Nephron (organoid): ENCODE results near the gene UBE2H.
"Not testable (repeated sequence)": the region's sequence is repeated elsewhere in the genome, so short reads cannot be mapped to it uniquely, and the experiment has no call there.

Source experiments
- H3K27ac Mint-ChIP-seq, 3 experiments: 2 replicates each; pipeline ENCODE4 v1.8.0; 2020; ENCODE audit warnings: mixed read lengths in 3 of 3, mild to moderate bottlenecking in 2 of 3, moderate library complexity in 1 of 3
- H3K27me3 Mint-ChIP-seq: 2 replicates; pipeline ENCODE4 v1.8.0; 2021; ENCODE audit warnings: low read depth, mild to moderate bottlenecking, moderate library complexity, mixed read lengths
- H3K36me3 Mint-ChIP-seq: 2 replicates; pipeline ENCODE4 v1.8.0; 2020; ENCODE audit warnings: low read depth, mixed read lengths
- H3K4me1 Mint-ChIP-seq: 2 replicates; pipeline ENCODE4 v1.8.0; 2020; ENCODE audit warnings: mixed read lengths
- H3K4me3 Mint-ChIP-seq, 3 experiments: 2 replicates each; pipeline ENCODE4 v1.8.0; 2020; ENCODE audit warnings: mild to moderate bottlenecking in 3 of 3, mixed read lengths in 3 of 3, moderate library complexity in 2 of 3
- H3K9me3 Mint-ChIP-seq: 2 replicates; pipeline ENCODE4 v1.8.0; 2020; ENCODE audit warnings: mixed read lengths
- TF ChIP-seq, protein P1 (sequence below), 3 experiments: fragments of 200-600 bp; sonication (generic); IDR thresholded peaks; one replicate each; pipeline ENCODE4 v1.5.0; 2021; ENCODE audit warnings: antibody characterized with exemption in 3 of 3; ENCODE audit not compliant: unreplicated experiment in 3 of 3

The UBE2H gene

DNA sequence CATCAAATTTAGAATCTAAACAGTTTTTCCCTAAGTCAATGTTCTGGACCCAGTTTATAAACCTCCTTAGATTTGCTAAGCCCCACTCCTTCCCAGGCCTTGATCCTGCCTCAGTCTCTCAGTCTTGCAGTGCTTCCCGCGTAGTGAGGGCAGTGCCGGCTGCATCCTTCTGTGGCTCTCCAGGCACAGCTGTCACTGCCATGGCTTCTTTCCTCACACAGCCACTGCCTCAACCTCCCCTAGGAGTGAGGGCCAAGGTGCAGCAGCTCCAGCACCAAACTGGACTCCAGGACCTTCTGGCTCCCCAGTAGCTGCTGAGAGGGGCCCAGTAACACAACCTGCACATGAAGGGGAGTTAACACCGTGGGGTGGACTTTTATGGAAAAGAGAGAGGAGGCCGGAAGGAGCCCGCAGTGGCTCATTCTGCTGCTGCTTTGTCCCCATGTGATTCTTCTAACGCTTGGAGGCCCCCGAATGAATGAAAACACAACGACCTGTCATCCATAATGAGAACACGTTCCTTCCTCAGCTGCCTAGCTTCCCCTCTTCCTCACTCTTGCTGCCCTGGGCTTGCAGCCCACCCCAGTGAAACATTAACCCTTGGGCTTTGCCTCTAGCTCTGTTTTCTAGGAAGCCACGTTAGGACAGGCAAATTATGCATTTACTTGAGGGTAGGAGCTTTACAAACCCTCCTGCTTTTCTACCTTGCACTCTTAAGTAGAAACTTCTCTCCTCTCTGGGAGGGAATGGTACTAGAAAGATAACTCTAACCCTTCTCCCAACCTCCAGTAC, 16.0 kb upstream of the UBE2H start:
- H3K27me3 Mint-ChIP-seq: no peaks in the 10 kb centered on the region
- no peaks in the 10 kb centered on the region for H3K9me3 Mint-ChIP-seq

DNA sequence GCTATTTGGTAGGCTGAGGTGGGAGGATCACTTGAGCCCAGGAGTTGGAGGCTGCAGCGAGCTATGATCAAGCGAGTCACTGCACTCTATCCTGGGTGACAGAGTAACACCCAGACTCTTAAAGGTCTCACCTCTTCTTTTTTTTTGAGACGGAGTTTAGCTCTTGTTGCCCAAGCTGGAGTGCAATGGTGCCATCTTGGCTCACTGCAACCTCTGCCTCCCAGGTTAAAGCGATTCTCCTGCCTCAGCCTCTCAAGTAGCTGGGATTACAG, 7.4 kb upstream of the UBE2H start:
- peaks cover 21% of the 10 kb centered on the region for H3K4me1 Mint-ChIP-seq
- not testable (repeated sequence) for H3K9me3 Mint-ChIP-seq

More for the DNA sequence above, 16.0 kb upstream of the UBE2H start:
- Mint-ChIP-seq H3K27ac (peak overlapping the region; percentile 17 to 56 (median 30)), H3K4me1 (peaks cover 10% of the 10 kb centered on the region), H3K4me3 (no peak overlapping the region), H3K36me3 (no peaks in the 10 kb centered on the region)
- TF ChIP-seq, protein P1, sequence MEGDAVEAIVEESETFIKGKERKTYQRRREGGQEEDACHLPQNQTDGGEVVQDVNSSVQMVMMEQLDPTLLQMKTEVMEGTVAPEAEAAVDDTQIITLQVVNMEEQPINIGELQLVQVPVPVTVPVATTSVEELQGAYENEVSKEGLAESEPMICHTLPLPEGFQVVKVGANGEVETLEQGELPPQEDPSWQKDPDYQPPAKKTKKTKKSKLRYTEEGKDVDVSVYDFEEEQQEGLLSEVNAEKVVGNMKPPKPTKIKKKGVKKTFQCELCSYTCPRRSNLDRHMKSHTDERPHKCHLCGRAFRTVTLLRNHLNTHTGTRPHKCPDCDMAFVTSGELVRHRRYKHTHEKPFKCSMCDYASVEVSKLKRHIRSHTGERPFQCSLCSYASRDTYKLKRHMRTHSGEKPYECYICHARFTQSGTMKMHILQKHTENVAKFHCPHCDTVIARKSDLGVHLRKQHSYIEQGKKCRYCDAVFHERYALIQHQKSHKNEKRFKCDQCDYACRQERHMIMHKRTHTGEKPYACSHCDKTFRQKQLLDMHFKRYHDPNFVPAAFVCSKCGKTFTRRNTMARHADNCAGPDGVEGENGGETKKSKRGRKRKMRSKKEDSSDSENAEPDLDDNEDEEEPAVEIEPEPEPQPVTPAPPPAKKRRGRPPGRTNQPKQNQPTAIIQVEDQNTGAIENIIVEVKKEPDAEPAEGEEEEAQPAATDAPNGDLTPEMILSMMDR (IDR thresholded peaks at IDR 0.05; ENCODE audit: unreplicated experiment in 3 of 3): no peak

DNA sequence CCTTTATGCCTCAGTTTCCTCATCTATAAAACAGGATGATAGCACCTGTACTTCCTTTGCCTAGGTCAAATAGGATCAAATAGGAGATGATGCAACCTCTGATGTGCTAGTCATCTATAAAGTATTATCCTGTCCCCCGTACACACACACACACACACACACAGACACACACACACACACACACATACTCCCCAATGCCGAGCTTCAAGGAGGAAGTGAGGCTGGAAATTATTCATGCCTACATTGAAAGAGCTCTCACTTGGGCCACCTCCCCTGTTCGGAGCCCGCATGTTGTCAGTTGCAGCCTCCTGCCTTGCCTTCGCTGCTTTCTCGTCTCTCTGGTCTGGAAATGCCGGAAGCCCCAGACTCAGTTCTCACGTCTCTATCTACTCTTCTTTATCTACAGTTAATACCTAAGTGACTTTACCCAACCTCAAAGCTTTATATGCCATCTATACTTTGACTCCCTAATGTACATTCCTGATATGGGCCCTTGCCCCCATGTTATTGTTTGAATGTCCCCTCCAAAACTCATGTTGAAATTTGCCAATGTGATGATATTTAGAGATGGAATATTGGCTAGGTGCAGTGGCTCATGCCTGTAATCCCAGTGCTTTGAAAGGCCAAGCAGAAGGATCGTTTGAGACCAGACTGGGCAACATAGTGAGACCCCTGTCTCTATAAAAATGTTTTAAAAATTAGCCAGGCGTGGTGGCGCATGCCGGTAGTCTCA, 6.9 kb upstream of the UBE2H start:
- Mint-ChIP-seq H3K27ac (no peak overlapping the region), H3K36me3 (no peaks in the 10 kb centered on the region), H3K27me3 (no peaks in the 10 kb centered on the region), H3K4me3 (peak overlapping the region in 1 of 3 experiments; percentile 13), H3K9me3 (no peaks in the 10 kb centered on the region), H3K4me1 (peaks cover 21% of the 10 kb centered on the region)
- TF ChIP-seq, protein P1 (IDR thresholded peaks at IDR 0.05; ENCODE audit: unreplicated experiment in 3 of 3): no peak

More for the DNA sequence above, 7.4 kb upstream of the UBE2H start:
- H3K4me3 Mint-ChIP-seq, H3K36me3 Mint-ChIP-seq, H3K27me3 Mint-ChIP-seq, H3K27ac Mint-ChIP-seq: not testable (repeated sequence)

DNA sequence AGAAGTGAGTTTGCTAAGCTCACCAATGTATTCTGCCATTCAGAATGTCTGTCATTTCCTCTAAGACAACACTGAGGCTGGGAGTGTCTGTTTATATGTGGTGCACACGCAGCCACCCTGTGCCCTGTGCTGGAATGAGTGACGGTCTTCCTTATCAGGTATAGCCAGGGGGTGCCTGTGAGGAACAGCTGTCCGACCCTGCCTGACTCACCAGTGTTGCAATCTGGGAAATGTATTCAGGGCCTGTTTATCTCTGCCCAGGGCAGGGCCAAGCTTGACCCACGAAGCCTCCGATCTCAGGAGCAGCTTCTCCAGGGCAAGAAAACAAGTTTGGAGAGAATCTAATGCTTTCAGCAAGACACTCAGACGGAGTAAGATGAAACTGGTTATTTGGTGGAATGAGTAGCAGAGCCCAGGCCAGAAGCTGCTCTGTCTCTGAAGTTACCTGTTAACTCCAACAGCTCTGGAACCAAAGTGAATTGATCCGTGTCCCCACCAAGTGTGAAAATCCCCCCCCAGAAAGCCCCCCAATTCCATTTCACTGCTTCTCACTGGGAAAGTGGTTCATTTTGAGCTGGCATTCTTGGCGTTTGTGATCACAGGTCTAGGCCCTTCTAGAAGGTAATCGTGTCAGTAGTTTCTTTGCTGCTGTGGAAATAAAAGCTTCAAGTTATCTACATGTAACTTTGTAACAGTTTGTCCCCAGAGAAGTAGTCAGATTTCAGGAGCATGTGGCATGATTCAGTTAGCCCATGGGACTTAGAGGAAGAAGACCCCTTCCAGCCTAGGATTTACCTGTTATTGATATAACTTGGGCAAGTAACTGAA, 6.1 kb upstream of the UBE2H start:
- peak overlapping the region in 1 of 3 experiments; percentile 41 for H3K4me3 Mint-ChIP-seq
- H3K27ac Mint-ChIP-seq: peak overlapping the region; percentile 32 to 73 (median 38)
- H3K4me1 Mint-ChIP-seq: peaks cover 21% of the 10 kb centered on the region
- no peaks in the 10 kb centered on the region for H3K9me3 Mint-ChIP-seq
- H3K36me3 Mint-ChIP-seq: no peaks in the 10 kb centered on the region
- no peaks in the 10 kb centered on the region for H3K27me3 Mint-ChIP-seq
- TF ChIP-seq, protein P1 (IDR thresholded peaks at IDR 0.05; ENCODE audit: unreplicated experiment in 3 of 3): no peak

DNA sequence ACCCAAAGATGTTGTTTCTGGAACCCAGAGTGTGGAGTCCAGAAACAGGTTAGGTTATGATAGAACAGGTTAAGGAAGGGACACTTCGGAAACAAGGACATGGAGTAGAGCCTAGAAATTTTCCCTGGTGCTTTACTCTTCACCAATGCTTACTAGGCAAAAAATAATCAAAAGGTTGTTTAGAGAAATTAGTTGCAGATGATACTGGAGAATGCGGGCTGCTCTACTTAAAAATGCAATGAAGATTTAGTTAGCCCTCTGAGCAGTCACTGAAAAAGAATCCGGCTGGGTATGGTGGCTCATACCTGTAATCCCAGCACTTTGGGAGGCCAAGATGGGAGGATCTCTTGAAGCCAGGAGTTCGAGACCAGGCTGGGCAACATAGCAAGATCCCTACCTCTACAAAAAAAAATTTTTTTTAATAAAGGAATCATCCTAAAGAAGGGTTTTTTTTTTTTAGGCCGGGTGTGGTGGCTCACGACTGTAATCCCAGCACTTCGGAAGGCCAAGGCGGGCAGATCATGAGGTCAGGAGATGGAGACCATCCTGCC, 3.3 kb upstream of the UBE2H start:
- no peaks in the 10 kb centered on the region for H3K27me3 Mint-ChIP-seq
- peak overlapping the region in 1 of 3 experiments; percentile 8 for H3K27ac Mint-ChIP-seq
- H3K4me3 Mint-ChIP-seq: no peak overlapping the region
- no peaks in the 10 kb centered on the region for H3K9me3 Mint-ChIP-seq
- no peaks in the 10 kb centered on the region for H3K36me3 Mint-ChIP-seq
- peaks cover 15% of the 10 kb centered on the region for H3K4me1 Mint-ChIP-seq
- TF ChIP-seq, protein P1 (IDR thresholded peaks at IDR 0.05; ENCODE audit: unreplicated experiment in 3 of 3): no peak
